Measurements from ENCODE around the gene TMEM271.

TMEM271 gene

GRCh38 chr4:532588-533317, 43.3 kb downstream of the TMEM271 start:
- DNase-seq (ENCODE audit: low read depth in 2 of 2) = no peak

DNA sequence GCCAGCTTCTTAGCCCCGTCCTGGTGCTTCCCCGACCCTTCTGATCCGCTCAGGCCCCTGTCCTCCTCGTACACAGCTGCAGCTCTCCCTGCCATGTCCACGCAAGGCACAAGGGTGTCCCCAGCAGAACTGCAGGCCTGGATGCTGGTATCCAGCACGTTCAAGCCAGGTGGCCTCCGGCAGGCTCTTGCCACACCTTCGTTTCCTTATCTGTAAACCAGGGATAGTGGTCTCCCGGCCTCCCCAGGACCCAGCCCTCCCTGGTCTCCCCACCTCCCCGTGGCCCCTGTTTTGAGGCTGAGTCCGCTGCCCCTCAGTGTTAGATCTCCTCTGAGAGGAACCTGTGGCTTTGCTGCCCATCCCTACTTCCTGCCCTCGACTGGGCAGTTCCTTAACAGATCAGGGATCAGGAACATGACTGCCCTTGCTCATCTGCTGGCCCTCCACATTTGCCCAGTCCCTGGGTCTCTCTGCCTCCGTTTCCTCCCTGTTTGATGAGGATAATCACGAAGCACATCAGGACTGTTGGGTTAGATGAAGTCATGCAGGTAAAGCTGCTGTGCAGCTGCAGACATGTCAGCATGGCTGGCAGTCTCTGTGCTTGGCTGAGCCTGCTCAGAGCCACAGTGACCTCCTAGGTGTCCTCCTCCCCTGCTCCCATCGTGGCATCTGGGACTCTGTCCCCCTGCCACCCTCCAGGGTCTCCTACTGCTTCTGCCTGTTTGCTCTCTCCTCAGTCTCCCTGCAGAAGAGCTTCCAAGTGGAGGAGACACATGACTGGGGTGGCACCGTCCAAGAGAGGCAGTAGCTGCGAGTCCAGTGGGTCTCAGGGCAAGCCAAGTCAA, 44.2 kb downstream of the TMEM271 start:
- no peak for DNase-seq (ENCODE audit: low read depth in 2 of 2)

GRCh38 chr4:531076-531475, 45.0 kb downstream of the TMEM271 start:
- DNase-seq (ENCODE audit: low read depth in 2 of 2) = no peak

DNA sequence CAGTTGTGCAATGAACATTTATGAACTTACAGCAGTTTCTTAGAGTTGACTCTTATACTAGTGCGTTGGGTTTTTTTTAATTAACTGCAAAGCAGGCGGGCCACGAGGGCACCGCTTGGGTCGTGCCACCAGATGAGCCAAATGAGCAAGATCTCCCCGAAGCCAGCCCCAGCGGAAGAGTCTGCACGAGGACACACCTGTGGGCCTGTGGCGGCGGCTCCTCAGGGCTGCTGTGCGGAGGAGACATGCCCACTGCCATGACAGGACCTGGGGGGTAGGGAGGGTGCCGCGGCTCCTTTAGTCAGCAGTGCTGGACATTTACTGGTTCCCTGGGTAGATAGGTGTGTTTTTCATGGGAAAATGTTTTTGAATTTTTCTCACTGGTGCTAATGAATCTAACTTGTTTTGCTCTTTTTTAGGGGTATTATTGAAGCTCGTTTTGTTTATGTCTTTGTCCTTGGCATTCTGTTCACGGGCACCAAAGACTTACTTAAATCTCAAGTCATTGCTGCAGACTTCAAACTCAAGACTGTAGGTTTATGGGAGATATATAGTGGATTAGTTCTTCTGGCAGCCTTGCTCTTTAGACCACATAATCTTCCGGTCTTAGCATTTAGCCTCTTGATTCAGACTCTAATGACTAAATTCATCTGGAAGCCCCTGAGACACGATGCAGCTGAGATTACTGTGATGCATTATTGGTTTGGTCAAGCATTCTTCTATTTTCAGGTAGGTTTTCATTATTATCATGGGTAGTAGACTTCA, 45.9 kb downstream of the TMEM271 start:
- DNase-seq (ENCODE audit: low read depth in 2 of 2) = no peak

- DNase-seq (ENCODE audit: low read depth in 2 of 2) = no peak
Measured at GRCh38 chr4:529563-529962, 46.5 kb downstream of the TMEM271 start.

- DNase-seq (ENCODE audit: low read depth in 2 of 2) = no peak
Measured at GRCh38 chr4:528835-529234, 47.3 kb downstream of the TMEM271 start.

DNA sequence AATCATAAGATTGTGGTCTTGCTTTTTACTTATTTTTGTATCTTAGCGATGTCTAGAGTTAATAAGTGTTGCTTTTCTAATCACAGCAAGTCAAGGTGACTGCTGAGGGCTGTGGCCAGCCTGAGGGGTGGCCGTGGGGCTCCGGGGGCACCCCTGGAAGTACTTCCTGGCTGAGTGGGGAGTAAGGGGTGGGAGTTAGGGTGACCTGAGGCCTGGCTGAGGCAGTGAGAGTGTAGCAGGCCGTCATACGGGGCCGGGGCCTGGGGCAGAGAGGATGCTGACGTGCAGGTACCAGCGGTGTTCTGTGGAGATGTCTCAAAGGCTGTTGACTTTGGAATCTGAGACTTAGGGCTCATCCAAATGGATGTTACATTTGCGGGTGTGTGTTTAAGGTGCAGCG, 47.8 kb downstream of the TMEM271 start:
- DNase-seq (ENCODE audit: low read depth in 2 of 2) = no peak

DNA sequence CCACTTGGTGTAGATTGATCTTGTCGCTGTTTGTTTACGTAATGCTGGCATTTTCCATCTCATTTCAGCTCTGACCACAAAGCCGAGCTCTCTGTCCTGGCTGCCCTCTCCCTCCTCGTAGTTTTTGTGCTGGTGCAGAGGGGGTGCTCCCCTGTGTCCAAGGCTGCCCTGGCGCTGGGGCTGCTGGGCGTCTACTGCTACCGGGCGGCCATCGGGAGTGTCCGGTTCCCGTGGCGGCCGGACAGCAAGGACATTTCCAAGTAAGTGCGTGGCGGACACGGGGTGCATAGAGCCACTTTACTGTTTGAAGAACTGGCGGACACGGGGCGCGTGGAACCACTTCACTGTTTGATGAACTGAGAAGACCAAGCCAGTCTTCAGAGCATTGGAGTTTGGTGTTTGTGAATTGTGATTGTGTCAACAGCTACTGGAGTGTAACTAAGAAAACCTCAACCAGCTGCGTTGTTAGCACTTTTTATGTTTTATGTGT, 49.1 kb downstream of the TMEM271 start:
- no peak for DNase-seq (ENCODE audit: low read depth in 2 of 2)

DNA sequence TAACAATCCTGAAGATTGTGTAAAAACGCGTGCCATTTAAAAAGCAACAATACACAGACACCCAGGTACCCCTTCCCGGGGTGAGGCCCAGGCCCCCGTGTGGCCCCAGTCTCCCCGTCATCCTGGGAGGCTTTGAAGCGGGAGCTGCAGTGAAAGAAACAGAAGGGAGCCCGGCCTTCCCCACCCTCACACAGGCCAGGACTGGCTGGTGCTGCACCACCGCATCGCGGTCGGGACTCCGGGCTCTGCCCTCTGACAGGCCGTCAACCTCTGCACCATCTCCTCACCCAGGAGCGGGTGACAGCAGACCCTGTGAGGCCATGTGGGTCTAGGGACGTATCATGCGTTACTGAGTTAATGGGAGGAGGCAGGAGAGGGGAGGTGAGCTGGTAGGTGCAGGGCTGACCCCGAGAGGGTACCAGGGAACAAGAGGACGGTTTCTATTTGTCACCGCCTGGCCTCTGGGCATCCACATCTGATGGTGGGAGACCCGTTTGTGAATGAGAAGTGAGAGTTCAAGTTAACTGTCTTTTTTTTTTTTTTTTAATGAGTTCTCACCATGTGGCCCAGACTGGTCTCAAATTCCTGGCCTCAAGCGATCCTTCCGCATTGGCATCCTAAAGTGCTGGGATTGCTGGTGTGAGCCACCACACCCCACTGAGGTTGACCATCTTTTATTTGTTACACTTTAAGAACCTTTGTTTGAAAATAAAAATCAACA, 49.7 kb downstream of the TMEM271 start:
- DNase-seq (ENCODE audit: low read depth in 2 of 2) = no peak

GRCh38 chr4:525660-526059, 50.4 kb downstream of the TMEM271 start:
- no peak for DNase-seq (ENCODE audit: low read depth in 2 of 2)

- DNase-seq (ENCODE audit: low read depth in 2 of 2) = no peak
Measured at GRCh38 chr4:524196-524595, 51.9 kb downstream of the TMEM271 start.

Measured in stimulated activated CD4-positive, alpha-beta T cell treated with anti-CD3 and anti-CD28 coated beads, Interleukin-15, amount 100 ng/mL, for 48 hours (primary cell).